Activated CD4-positive, alpha-beta memory T cell treated with anti-CD3 and anti-CD28 coated beads for 36 hours (primary cell): ENCODE data around the gene CRYZL1. TPM values are rescaled to one million over a fixed set of nuclear protein-coding genes. Genes with fewer than 3 reads are reported as not detected.
A peak's percentile ranks its signal among the peaks of the same experiment; 100 is the strongest.
"Not testable (repeated sequence)": the region's sequence is repeated elsewhere in the genome, so short reads cannot be mapped to it uniquely, and the experiment has no call there.

Source experiments
- CTCF ChIA-PET: fragments of 350-600 bp; sonication (Branson Sonifier 250); formaldehyde crosslinking; loops from one replicate; lab custom pipeline; 2021; ENCODE audit warnings: antibody characterized with exemption, inconsistent platforms; lab: Charles Lee
- POLR2A ChIA-PET: fragments of 350-600 bp; sonication (Branson Sonifier 250); formaldehyde crosslinking; loops from one replicate; lab custom pipeline; 2021; ENCODE audit warnings: antibody characterized with exemption; lab: Charles Lee
- DNase-seq: peaks from one replicate; pipeline ENCODE4 v3.0.0-alpha.2; 2020
- H3K27ac Mint-ChIP-seq: one replicate; pipeline ENCODE4 v1.8.0; 2021; ENCODE audit warnings: mixed read lengths
- H3K27me3 Mint-ChIP-seq: one replicate; pipeline ENCODE4 v1.8.0; 2021; ENCODE audit warnings: mixed read lengths
- H3K36me3 Mint-ChIP-seq: one replicate; pipeline ENCODE4 v1.8.0; 2021; ENCODE audit warnings: mixed read lengths
- H3K4me1 Mint-ChIP-seq: one replicate; pipeline ENCODE4 v1.8.0; 2021; ENCODE audit warnings: low read depth, mixed read lengths
- H3K4me3 Mint-ChIP-seq: one replicate; pipeline ENCODE4 v1.8.0; 2021; ENCODE audit warnings: mild to moderate bottlenecking, mixed read lengths
- H3K9me3 Mint-ChIP-seq: one replicate; pipeline ENCODE4 v1.8.0; 2021; ENCODE audit warnings: mixed read lengths
- intact Hi-C: fragments of 100-400 bp; cut with micrococcal nuclease; formaldehyde crosslinking; loops from one replicate; pipeline ENCODE4 v1.15.1; 2023
- total RNA-seq, 2 experiments: library from RNA; stranded (reverse); gene quantifications; one replicate each; pipeline ENCODE4 v1.2.3, GENCODE V29; 2021

The CRYZL1 gene
- total RNA-seq, 2 experiments from 2014 or later, result 32.8 to 34.9 TPM

- peak overlapping the region; percentile 82 for H3K4me3 Mint-ChIP-seq
Measured at GRCh38 chr21:33643658-33644311, 2.2 kb upstream of the CRYZL1 start.

GRCh38 chr21:33642896-33643657 lies 1.5 kb upstream of the CRYZL1 start:
- ChIA-PET CTCF (no interaction called here), POLR2A (no interaction called here)
- Mint-ChIP-seq H3K9me3 (no peaks in the 10 kb centered on the region), H3K36me3 (no peaks in the 10 kb centered on the region), H3K27me3 (peaks cover 16% of the 10 kb centered on the region), H3K4me3 (peak overlapping the region; percentile 82), H3K4me1 (peaks cover 18% of the 10 kb centered on the region), H3K27ac (no peak overlapping the region)
- DNase-seq, result peak; percentile 30
- intact Hi-C loops, result loop anchor here (1.0 to 10.0 kb wide), 7 partner anchors 101 to 870 kb away; partner anchors contain the start of genes ATP5PO, DNAJC28, GART and MRPS6

More at GRCh38 chr21:33643658-33644311, 2.2 kb upstream of the CRYZL1 start:
- no peak for DNase-seq
- intact Hi-C loops, result loop anchor here (2.0 to 10.0 kb wide), 3 partner anchors 261 to 871 kb away; partner anchors contain the start of genes MRPS6 and SLC5A3
- no peaks in the 10 kb centered on the region for H3K9me3 Mint-ChIP-seq
- H3K4me1 Mint-ChIP-seq, result peaks cover 18% of the 10 kb centered on the region
- ChIA-PET POLR2A (no interaction called here), CTCF (interaction anchor here (0.7 to 1.0 kb wide), 2 partner anchors 38 to 511 kb away, joined by 3 read pairs; no protein-coding TSS in a partner anchor)
- H3K27ac Mint-ChIP-seq, result no peak overlapping the region
- no peaks in the 10 kb centered on the region for H3K36me3 Mint-ChIP-seq
- peaks cover 16% of the 10 kb centered on the region for H3K27me3 Mint-ChIP-seq

GRCh38 chr21:33642027-33642895 lies 720 bp upstream of the CRYZL1 start, which contains the start of gene ITSN1:
Gene ITSN1 (plus strand): TSS chr21:33642501. CDS start chr21:33718829, 76,328 bp downstream.
- Mint-ChIP-seq H3K27ac (peak within 1 kb of the TSS; percentile 93), H3K9me3 (no peaks in the 10 kb centered on the region), H3K36me3 (peaks cover 2% of the 10 kb centered on the region), H3K27me3 (peaks cover 16% of the 10 kb centered on the region), H3K4me1 (peaks cover 20% of the 10 kb centered on the region), H3K4me3 (peak within 1 kb of the TSS; percentile 86)
- peak; percentile 100 for DNase-seq
- POLR2A ChIA-PET, result no interaction called here
- intact Hi-C loops, result loop anchor here (1.0 to 10.0 kb wide), 7 partner anchors 100 to 869 kb away; partner anchors contain the start of genes ATP5PO, DNAJC28, GART and MRPS6
- CTCF ChIA-PET, result interaction anchor here (2.6 kb wide), 1 partner anchor 37 kb away, joined by 14 read pairs; no protein-coding TSS in a partner anchor

- POLR2A ChIA-PET, result interaction anchor here (1.1 kb wide), 2 partner anchors 52 to 552 kb away, joined by 3 to 4 read pairs; partner anchors contain the start of gene DONSON
- Mint-ChIP-seq H3K27ac (peak overlapping the region; percentile 93), H3K9me3 (no peaks in the 10 kb centered on the region), H3K4me3 (peak overlapping the region; percentile 86), H3K27me3 (peaks cover 16% of the 10 kb centered on the region), H3K36me3 (peaks cover 5% of the 10 kb centered on the region), H3K4me1 (peaks cover 25% of the 10 kb centered on the region)
- CTCF ChIA-PET, result interaction anchor here (2.6 kb wide), 1 partner anchor 35 kb away, joined by 14 read pairs; no protein-coding TSS in a partner anchor
- intact Hi-C loops, result loop anchor here (1.0 to 10.0 kb wide), 3 partner anchors 53 to 434 kb away; partner anchors contain the start of genes DONSON, MRPS6 and SLC5A3
- peak; percentile 12 for DNase-seq
Measured at GRCh38 chr21:33640697-33641351, 717 bp downstream of the CRYZL1 start.

GRCh38 chr21:33634254-33634653 lies 7.3 kb downstream of the CRYZL1 start:
- no peak overlapping the region for H3K27ac Mint-ChIP-seq
- ChIA-PET POLR2A (interaction anchor here (0.6 to 0.7 kb wide), 2 partner anchors 90 to 984 kb away, joined by 3 read pairs; no protein-coding TSS in a partner anchor), CTCF (no interaction called here)
- H3K4me3 Mint-ChIP-seq, result no peak overlapping the region
- no peak for DNase-seq
- peaks cover 10% of the 10 kb centered on the region for H3K36me3 Mint-ChIP-seq
- intact Hi-C loops, result no loop called here
- H3K9me3 Mint-ChIP-seq, result no peaks in the 10 kb centered on the region
- no peaks in the 10 kb centered on the region for H3K27me3 Mint-ChIP-seq
- peaks cover 6% of the 10 kb centered on the region for H3K4me1 Mint-ChIP-seq

GRCh38 chr21:33626151-33626550 lies 15.4 kb downstream of the CRYZL1 start:
- H3K9me3 Mint-ChIP-seq, intact Hi-C loops, POLR2A ChIA-PET, DNase-seq, H3K36me3 Mint-ChIP-seq, H3K27ac Mint-ChIP-seq, H3K27me3 Mint-ChIP-seq, H3K4me1 Mint-ChIP-seq, H3K4me3 Mint-ChIP-seq: not testable (repeated sequence)
- CTCF ChIA-PET, result interaction anchor here (3.5 kb wide), 1 partner anchor 20 kb away, joined by 17 read pairs; no protein-coding TSS in a partner anchor

- Mint-ChIP-seq H3K27ac (no peak overlapping the region), H3K4me1 (no peaks in the 10 kb centered on the region), H3K4me3 (no peak overlapping the region), H3K27me3 (no peaks in the 10 kb centered on the region), H3K9me3 (no peaks in the 10 kb centered on the region), H3K36me3 (peaks cover 10% of the 10 kb centered on the region)
- ChIA-PET CTCF (no interaction called here), POLR2A (no interaction called here)
- intact Hi-C loops, result no loop called here
- no peak for DNase-seq
Measured at GRCh38 chr21:33622253-33622652, 19.3 kb downstream of the CRYZL1 start.

- Mint-ChIP-seq H3K9me3 (no peaks in the 10 kb centered on the region), H3K4me1 (no peaks in the 10 kb centered on the region), H3K4me3 (no peak overlapping the region), H3K36me3 (peaks cover 9% of the 10 kb centered on the region), H3K27ac (no peak overlapping the region), H3K27me3 (no peaks in the 10 kb centered on the region)
- CTCF ChIA-PET, result interaction anchor here (2.8 kb wide), 1 partner anchor 14 kb away, joined by 9 read pairs; no protein-coding TSS in a partner anchor
- POLR2A ChIA-PET, result no interaction called here
- intact Hi-C loops, result no loop called here
- DNase-seq, result no peak
Measured at GRCh38 chr21:33619726-33620125, 21.8 kb downstream of the CRYZL1 start.

- Mint-ChIP-seq H3K4me1 (no peaks in the 10 kb centered on the region), H3K36me3 (peaks cover 7% of the 10 kb centered on the region), H3K4me3 (no peak overlapping the region), H3K9me3 (no peaks in the 10 kb centered on the region), H3K27me3 (no peaks in the 10 kb centered on the region), H3K27ac (no peak overlapping the region)
- POLR2A ChIA-PET, result no interaction called here
- intact Hi-C loops, result no loop called here
- CTCF ChIA-PET, result interaction anchor here (2.8 kb wide), 1 partner anchor 13 kb away, joined by 9 read pairs; no protein-coding TSS in a partner anchor
- DNase-seq, result no peak
Measured at GRCh38 chr21:33618407-33618806, 23.1 kb downstream of the CRYZL1 start.

GRCh38 chr21:33617565-33617964 lies 24.0 kb downstream of the CRYZL1 start:
- H3K27ac Mint-ChIP-seq, CTCF ChIA-PET, H3K36me3 Mint-ChIP-seq, intact Hi-C loops, POLR2A ChIA-PET, DNase-seq, H3K27me3 Mint-ChIP-seq, H3K4me1 Mint-ChIP-seq, H3K9me3 Mint-ChIP-seq, H3K4me3 Mint-ChIP-seq: not testable (repeated sequence)
